Femur (tissue), 1 donor: ENCODE results near the gene ENOX2.
"Not testable (repeated sequence)": the region's sequence is repeated elsewhere in the genome, so short reads cannot be mapped to it uniquely, and the experiment has no call there.

Source experiments
- DNase-seq: peaks from one replicate; pipeline ENCODE4 v3.0.0-alpha.2; 2017

ENOX2 gene

GRCh38 chrX:130825525-130825924 lies 77.5 kb downstream of the ENOX2 start:
- no peak for DNase-seq

DNA sequence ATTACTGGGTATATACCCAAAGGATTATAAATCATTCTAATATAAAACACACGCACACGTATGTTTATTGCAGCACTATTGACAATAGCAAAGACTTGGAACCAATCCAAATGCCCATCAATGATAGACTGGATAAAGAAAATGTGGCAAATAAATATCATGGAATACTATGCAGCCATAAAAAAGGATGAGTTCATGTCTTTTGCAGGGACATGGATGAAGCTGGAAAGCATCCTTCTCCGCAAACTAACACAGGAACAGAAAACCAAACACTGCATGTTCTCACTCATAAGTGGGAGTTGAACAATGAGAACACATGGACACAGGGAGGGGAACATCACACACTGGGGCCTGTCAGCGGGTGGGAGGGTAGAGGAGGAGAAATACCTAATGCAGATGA lies 83.6 kb downstream of the ENOX2 start:
- DNase-seq: not testable (repeated sequence)

- not testable (repeated sequence) for DNase-seq
Observed at GRCh38 chrX:130813932-130814331, 89.1 kb downstream of the ENOX2 start.

GRCh38 chrX:130810561-130810960 lies 92.4 kb downstream of the ENOX2 start:
- no peak for DNase-seq

DNA sequence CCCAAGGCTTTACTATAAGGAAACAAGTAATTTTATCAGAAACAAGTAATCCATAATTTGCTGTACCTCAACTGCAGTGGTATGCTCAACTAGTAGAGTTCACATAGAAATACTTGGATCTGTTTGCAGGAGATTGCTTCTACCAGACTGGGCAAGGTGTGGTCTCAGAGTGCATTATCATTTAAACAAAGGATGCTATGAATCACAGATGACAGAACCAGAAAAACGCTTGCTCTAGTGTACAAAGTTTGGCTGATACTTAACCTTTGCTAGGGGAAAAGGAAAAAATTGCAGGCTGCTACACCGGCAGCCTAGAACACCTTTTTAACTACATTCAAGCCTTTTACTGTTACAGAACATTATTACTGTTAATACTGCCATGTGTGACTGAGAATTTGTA lies 97.1 kb downstream of the ENOX2 start:
- no peak for DNase-seq

DNA sequence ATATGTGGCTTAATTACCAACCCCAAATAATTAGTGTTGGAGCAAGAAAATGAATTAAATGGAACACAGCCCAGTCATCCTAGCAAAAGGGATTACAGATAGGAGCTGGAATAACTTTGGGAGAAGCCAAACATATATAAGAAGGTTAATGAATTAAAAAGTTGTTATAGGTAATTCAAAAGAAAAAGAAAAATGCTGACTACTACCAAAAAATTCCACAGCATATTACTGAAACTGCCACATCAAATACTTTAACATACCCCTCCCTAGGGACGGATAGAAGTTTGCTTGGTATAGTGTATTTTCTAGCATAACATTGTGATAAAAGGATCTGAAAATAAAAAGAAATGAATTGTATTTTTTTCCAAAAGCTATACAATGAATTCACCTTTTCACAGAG lies 99.5 kb downstream of the ENOX2 start:
- DNase-seq: no peak

DNA sequence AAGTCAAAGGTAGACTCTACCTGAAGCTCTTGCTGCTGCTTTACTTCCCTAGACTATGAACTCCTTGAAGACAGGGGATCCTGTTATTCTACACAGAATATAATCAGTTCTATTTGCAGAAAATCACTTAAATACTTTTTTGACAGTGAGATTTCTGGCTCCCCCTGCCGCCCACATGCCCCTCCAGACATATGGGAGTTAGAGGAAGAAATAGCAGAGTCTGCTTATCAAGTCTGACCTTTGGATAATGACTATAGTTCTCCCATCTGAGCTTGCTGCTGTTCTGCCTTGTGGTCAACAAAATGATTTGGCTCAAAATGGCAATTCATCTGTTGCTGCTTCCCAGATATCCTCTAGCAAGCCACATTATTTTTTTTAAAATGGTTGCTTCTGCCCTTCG lies 101.1 kb downstream of the ENOX2 start:
- DNase-seq: no peak

GRCh38 chrX:130799393-130799792 lies 103.6 kb downstream of the ENOX2 start:
- DNase-seq: no peak

DNA sequence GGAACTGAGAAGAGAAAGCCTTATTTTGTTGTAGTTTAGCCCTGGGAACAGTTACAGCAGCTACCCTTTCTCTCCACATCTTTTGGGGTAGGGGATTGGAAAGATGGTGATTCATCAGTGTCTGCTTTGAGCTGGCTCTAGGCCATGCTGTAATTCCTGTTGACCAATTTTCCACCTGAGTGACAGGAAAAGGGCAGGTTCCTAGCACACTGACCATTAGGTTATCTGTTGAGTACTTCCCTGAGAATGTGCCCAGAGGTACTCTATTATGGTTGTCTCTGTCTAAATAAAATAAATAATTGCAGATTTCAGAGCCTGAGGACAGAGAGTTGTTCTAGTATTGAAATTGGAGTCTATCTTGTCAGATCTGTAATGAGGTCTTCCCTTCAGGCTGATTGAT lies 109.0 kb downstream of the ENOX2 start:
- no peak for DNase-seq

GRCh38 chrX:130791870-130792269 lies 111.1 kb downstream of the ENOX2 start:
- not testable (repeated sequence) for DNase-seq

DNA sequence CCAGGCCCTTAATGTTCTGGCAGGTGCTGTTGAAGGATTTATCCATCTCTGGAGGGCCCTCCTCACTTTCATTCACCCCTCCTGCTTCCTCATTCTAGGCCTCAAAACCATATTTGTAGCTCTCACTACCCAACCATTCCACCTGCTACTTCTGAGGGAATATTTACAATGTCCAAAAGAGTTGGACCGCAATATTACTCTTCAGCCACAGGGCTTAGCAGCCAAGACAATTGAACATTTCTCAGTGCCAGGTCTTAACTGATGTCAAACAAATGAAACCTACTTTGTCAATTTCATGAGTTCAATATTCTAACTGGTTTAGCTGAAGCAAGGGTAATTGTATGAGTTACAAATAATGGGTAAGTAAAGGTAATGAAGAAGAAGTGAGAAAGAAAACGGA lies 113.2 kb downstream of the ENOX2 start:
- DNase-seq: no peak

- no peak for DNase-seq
Observed at GRCh38 chrX:130788786-130789581, 114.0 kb downstream of the ENOX2 start.

DNA sequence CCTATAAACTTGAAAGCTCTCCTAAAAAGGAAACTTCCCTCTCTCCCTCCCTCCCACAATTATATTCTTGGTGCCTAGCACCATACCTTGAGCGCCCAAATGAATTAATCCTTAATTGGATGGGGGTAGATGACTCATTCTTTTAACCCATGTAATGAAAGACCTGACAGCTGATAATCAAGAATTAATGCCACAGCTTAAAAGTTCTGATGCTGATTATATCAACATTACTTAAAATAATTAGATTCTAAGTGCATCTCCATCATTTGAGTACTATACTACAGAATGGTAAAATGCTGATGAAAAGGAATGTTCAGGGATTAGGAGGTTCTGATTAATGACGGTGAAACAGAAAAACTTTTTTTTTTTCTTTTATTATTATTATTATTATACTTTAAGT lies 117.0 kb downstream of the ENOX2 start:
- DNase-seq: no peak

GRCh38 chrX:130778773-130779172 lies 124.2 kb downstream of the ENOX2 start:
- no peak for DNase-seq

GRCh38 chrX:130775849-130776248 lies 127.2 kb downstream of the ENOX2 start:
- no peak for DNase-seq

DNA sequence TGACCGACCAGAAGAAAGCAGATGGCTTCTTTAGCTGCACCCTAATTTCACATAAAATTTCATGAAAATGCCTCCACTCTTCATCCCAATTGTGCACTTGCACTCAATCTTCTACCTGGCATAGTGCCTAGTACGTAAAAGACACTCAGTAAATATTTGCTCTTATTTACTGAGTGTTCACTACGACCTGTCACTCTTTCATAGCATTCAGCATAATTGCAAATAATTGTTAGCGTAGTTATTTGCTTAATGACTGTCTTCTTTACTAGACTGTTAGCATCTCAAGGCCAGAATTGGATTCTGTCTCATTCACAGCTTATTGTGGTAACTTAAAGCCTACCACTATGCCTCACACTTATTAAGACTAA lies 130.2 kb downstream of the ENOX2 start:
- no peak for DNase-seq

GRCh38 chrX:130772105-130772775 lies 130.8 kb downstream of the ENOX2 start:
- DNase-seq: no peak

DNA sequence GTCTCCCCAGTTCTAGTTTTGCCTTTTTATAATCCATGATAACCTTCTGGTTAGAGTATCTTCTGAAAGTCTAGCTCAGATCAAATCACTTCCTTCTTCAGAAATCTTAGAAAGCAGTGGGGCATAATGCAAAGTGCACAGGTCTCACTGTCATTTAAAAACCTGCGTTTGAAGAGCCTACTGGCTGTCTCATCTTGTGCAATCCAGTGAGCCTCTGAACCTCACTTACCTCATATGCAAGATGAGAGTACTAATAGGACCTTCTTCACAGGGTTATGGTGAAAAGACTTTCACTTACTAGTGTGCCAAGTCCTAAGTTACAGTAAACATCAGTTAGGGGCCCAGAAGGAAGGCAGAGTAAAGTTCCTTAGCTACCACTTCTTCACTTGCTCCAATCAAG lies 131.4 kb downstream of the ENOX2 start:
- DNase-seq: no peak

DNA sequence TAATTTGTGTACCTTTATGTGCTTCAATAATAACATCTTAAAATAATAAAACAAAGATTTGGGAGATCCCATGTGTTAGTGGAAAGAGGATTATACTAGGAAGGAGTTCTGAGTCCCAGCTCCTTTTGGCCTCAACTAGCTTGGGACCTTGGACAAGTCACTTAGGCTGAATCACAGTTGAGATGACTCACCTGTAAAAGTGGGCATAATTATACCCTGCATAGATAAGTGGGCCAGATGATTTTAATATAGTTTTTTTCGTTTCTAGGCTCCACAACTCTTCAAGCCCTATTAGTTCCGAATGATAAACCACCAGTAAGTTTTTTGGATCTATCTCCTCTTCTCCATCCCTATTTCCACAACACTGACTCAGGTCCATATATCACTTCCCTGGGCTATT lies 131.8 kb downstream of the ENOX2 start:
- no peak for DNase-seq

- no peak for DNase-seq
Observed at GRCh38 chrX:130770615-130771014, 132.4 kb downstream of the ENOX2 start.

- no peak for DNase-seq
Observed at GRCh38 chrX:130769835-130770234, 133.2 kb downstream of the ENOX2 start.

GRCh38 chrX:130758072-130758471 lies 144.9 kb downstream of the ENOX2 start:
- no peak for DNase-seq

DNA sequence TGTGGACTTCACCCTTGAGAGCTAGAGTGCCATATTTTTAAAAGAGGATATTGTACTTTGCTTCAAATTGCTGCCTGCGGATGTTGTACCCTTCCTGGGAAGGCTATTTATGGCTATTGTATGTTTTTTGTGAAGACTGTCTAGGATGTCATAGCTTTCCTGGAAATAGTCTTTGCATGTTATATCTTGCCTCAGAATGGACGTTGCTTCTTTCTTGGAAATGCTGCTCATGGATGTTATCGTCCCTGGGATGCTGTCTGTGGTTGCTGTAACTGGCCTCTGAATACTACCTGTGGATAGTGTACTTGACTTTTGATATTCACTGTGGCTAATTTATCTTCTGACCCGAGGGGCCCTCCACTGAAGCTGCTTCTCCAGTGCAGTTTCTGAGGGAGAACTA lies 146.8 kb downstream of the ENOX2 start:
- no peak for DNase-seq

DNA sequence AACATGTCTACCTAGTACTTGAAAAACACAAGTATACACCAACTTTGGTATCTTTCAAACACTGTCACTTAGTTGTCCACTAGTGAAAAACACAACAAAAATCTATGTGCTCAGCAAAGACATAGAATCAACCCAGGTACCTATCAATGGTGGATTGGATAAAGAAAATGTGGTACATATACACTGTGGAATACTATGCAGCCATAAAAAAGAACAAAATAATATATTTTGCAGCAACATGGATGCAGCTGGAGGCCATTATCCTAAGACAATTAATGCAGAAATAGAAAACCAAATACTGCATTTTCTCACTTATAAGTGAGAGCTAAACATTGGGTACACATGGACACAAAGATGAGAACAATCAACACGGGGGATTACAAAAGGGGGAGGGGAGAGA lies 148.7 kb downstream of the ENOX2 start:
- no peak for DNase-seq
